Fibroblast of skin of left quadriceps (primary cell): ENCODE results near the gene RAPGEF4.

ENCODE experiments used
- DNase-seq, 2 experiments: peaks; one replicate each; pipeline ENCODE4 v3.0.0-alpha.2; 2013; ENCODE audit warnings: low read depth in 2 of 2

The RAPGEF4 gene

DNA sequence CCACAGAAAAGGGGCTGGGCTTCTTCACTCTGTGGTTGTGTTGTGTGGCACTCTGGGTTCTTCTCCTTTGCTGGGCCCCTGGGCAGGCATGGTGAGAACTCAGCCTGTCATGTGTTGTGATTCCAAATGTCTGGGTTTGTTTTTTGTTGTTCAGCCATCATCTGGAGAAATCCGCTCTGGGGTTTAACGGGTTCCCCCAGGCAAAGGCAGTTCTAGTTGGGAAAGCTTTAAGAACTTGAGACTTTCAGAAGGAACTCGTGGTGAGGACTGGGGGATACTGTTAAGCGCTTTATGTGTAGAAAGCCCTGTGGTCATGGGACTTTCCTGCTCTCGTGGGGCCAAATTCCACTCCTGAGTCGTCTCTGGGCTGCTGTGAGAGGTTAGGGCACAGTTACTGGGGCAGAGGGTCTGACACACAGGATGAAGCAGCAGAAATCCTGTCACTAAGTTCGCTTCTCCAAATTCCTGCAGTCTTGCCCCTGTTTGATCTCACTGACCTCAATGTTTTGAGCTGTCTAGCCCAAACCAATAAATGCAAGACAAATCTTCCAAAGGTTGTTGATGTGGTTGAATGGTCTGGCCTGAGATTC is 87.7 kb downstream of the RAPGEF4 start:
- no peak for DNase-seq

DNA sequence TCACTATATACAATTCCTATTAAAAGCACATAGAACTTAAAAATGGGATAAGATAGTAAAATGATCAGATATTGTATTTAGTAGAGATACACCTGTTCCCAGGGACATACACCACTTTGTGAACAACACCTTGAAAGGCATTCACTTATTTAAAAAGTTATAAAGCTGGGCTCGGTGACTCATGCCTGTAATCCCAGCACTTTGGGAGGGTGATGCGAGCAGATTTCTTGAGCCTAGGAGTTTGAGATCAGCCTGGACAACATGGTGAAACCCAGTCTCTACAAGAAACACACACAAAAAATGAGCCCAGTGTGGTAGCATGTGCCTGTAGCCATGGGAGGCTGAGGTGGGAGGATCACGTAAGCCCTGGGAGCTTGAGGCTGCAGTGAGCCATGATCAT is 90.9 kb downstream of the RAPGEF4 start:
- no peak for DNase-seq

DNA sequence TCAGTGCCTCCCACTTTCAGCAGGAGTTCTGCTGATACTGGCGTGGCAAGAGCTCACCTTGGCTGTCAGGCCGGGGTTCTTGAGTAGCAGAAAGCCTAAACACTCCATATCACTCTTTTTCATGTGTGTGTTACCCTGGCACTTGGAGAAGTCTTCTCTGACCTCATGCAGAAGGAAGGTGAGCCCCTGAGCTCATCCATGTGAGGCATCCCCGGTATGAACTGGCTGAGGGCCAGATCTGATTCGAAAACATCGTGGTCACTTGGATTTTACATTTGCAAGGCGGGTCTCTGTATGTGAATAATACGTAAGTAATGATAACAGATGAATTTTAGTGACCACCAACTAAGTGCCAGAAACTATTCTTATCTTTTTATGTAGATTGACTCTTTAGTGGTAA is 93.6 kb downstream of the RAPGEF4 start:
- peak; percentile 69 to 70 for DNase-seq

DNA sequence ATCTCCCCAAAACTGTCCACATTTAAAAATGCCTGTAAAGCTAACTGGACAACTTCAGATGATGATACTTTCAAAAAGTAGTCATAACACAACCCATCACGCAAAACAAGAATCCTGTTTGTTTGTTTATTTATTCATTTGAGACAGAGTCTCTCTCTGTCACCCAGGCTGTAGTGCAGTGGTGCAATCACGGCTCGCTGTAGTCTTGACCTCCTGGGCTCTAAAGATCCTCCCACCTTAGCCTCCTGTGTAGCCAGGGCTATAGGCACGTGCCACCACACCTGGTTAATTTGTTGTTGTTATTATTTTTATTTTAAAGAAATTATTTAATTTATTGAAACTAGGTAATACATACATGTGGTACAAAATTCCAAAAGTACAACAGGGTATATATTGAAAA is 94.8 kb downstream of the RAPGEF4 start:
- no peak for DNase-seq

DNA sequence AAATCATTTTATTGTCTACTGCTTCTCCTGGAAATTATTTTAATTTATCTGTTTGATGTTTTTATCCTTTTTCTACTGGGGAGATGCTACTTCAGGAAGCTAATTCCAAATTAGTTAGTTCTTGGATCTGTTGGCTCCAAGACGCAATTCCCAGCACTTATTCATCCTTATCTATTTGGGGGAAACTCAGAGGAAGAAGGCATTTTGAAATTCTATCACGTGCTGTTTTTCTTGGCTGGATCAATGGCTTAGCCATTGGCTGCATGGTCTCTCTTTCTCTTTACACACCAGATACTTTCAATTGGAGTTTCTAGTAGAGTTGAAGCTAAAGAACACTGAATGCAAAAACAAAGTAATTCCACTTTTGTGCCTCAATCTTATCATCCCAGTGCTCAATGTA is 98.3 kb downstream of the RAPGEF4 start:
- DNase-seq: no peak

DNA sequence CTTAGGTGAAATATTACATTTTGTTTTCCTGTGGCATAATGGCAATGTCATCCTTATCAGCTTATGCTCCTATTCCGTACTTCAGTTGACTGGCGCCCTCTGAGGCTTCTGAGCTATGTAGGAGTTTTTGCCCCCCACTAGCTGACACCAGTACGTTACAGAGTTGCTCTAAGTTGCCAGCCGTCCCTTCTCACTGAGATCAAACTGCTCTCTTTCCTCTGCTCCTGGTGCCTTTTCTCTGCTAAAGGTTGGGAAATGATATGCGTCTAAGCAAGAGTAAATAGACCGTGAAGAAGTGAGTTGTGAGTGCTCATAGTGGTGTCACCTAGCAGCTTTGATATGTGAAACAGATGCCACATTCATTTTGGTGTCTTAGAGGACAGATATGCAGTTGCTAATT is 99.2 kb downstream of the RAPGEF4 start:
- no peak for DNase-seq

DNA sequence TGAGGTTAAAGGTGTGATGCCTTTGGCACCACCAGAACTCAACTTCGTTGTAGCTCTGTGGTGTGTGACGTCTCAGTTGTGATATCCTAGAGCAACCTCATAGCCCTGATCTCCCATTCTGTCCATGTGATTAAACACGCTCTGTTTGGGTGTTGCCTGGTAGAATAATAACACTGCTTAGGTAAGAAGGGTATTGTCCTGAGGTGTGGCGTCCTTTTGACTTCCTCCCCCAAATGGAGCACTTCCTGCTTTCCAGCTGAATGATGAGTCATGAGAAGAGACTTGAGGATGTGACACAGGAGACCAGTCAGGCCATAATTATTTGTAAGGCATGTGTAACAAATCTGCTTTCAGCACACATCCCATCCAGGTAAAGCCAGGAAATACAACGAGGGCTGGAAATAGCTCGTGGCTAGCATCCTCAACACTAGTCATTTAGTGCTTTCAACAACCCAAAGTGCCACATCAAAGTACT is 100.7 kb downstream of the RAPGEF4 start:
- DNase-seq: peak in 1 of 2 experiments; percentile 18

DNA sequence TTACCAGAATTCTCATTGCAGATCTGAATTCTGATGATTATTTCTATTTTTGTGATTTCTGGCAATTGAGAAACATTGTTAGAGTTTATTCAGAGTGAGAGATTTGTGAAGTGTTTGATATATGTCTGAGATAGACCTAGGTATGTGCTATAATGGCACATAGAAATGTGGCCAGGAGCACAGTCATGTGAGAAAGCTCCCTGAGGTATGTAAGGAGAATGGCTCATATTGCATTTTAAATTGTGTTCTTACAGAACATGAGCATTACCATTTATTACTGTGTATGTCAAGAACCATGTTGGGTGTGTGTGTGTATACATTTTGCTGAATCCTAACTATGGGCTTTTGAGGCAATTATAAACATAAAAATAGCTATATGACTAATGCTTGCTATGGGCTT is 101.2 kb downstream of the RAPGEF4 start:
- DNase-seq: no peak

DNA sequence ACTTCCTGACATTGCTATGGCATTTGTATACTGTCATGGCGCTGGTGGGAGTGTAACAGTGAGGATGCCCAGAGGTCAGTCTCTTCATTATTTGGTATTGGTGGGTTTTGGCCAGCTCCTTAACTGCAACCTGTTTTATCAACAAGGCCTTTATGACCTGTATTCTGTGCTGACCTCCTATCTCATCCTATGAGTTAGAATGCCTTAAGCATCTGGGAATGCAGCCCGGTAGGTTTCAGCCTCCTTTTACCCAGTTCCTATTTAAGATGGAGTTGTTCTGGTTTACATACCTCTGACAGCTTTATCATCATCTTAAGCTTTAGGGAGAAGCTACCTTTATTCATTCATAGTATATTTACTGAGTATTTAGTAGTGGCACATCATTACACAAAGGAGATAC is 103.8 kb downstream of the RAPGEF4 start:
- DNase-seq: no peak

DNA sequence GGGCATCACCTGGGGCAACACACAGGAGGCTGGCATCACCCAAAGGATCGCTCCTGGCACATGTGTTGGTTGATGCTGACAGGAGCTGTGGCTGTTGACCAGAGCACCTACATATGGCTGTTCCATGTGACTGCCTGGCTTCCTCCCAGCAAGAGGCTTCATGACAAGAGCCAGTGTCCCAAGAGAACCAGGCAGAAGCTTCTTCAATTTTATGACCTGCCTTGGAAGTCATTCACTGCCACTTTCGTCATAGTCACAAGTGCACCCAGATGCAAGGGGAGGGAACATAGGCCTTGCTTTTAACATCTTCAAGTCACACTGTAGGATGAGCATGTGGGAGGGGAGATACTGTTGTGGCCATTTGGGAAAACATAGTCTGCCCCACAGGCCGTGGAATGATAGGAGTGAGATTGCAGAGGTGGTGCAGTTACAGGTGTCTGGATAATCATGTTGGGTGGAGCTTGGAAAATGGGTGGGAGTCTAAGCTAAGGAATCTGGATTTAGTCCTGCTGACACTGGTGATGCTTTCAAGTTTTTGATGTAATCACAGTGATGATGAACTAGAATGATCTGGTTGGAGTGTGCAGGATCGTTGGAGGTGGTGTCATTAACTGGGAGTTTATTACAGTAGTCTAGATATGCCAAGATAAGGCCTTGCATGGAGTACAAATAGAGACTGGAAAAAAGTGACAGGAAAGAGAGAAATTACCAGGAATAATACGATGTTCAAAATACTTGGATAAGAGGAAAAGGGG is 107.0 kb downstream of the RAPGEF4 start:
- DNase-seq: no peak

DNA sequence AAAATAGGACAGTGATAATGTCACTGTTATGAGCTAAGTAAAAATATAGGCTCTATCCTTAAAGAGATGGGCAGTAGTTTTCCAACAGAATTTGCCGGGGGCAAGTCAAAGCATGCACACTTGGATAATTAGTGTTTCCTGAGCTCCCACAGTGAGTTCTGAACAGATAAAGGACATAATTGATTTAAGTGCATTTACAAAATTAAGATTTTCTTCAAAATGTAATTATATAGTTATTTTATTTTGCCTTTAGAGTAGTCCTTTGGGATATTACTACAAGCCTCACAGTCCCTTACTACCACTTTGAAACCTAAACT is 107.6 kb downstream of the RAPGEF4 start:
- no peak for DNase-seq

DNA sequence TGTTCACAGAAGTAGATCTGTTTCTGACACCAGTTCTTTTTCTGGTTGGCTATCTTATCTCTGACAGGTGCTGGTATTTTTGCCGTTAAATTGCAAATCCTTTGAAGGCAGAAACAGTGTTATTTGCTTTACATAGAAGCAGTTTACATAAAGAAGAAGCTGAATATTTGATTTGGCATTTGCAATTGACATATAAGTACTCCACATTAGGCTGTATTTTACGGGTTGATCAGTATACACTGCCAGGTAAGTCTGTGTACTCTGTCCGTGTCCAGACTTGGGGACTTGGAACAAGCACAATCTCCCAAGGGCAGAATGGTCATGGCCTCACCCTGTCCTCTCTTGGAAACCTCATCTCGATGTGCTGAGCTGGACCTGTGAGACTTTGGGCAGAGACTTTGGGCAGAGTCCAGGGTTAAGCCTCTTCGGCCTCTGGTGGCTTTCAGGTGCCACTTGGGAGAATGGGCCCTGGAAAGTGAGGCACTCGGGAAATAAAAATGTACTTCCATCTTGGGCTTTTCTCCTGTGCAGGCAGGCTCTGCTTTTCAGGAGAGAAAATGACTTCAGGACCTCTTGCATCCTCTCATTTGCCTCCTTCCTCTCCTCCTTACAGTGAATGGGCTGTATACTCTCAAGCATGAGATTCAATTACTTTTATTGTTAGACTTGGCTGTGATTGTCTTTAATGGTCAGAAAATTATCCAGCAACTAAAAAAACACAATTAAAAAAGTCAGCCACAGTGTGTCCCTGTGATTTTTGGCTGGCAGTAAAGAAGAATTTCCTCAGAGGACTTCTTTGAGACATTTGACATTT is 108.5 kb downstream of the RAPGEF4 start:
- no peak for DNase-seq

DNA sequence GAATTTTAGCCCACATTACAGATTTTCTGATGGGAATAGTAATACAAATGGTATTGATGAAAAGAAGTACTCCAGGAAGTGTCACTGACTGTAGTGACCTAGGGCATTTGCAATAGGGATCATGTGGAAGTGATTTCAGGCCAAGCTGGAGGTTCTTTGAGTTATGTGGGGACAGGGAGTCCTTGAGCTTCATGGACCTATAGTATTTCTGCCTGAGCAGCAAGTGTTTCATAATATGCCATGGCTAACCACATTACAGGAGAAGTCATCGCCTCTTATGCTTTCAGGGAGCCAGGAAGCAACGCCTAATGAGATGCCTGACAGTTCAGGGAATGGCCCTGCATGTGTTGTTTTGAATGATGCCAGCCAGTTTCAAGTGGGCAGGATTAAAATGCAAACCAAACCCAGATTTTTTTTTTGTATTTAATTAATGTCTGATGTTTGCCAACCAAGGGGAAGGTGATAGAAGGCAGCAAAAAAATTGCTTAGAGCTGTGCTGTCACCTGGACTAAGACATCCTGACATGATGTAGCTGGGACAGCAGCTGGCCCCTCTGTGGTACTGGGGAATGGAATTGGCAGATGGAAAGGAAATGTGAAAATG is 109.5 kb downstream of the RAPGEF4 start:
- DNase-seq: no peak

DNA sequence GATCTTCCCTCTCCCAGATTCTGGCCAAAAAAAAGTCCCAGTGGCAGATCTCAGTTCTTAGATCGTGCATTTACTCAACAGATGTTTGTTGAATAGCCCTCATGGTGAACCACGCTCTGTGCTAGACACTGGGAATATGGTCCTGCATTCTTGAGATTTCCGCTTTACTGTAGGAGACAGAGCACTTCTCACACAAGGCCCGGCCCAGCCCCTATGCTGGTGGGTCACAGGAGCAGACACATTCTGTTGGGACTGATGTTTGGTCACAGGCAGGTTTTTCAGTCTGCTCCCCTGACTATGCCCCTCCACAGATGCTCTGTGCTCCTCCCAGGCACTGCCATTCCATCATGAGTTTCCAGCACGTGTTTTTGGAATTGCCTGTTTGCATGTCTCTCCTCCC is 110.9 kb downstream of the RAPGEF4 start:
- no peak for DNase-seq

DNA sequence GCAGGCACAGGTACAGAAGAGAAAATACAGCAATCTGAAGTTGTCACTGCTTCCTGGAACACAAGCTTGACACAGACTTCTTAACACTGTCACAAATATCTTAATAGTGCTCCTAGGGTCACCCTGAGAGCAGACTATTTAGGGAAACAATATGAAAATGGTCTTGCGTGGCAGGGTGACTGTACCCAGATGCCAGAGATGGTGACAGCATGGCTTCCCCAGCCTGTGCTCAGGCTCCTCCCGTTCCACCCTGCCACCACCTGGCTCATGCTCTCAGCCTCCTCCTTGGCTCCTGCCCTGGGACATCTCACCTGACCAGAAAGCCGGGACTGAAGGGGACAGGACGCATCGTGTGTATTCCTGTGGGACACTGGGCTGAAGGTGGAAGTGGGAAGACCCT is 111.5 kb downstream of the RAPGEF4 start:
- DNase-seq: no peak

DNA sequence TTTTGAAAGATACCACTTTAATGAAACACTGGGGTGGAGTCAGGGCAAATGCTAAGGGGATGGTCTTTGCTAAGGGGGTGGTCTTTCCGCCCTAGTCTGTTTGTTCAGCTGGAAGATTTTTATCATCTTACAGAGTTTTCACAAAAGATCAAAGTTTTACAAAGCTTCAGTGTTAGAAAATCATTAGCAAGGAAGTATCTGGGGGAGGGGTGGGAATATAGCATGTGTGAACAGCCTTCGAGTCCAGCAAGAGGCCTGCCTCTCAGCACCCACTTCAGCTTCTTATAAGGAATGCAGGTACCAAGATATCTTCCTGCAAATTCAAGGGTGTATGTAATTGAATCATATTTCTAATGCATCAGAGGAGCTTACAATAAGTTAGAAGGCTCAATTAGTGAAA is 112.9 kb downstream of the RAPGEF4 start:
- no peak for DNase-seq

DNA sequence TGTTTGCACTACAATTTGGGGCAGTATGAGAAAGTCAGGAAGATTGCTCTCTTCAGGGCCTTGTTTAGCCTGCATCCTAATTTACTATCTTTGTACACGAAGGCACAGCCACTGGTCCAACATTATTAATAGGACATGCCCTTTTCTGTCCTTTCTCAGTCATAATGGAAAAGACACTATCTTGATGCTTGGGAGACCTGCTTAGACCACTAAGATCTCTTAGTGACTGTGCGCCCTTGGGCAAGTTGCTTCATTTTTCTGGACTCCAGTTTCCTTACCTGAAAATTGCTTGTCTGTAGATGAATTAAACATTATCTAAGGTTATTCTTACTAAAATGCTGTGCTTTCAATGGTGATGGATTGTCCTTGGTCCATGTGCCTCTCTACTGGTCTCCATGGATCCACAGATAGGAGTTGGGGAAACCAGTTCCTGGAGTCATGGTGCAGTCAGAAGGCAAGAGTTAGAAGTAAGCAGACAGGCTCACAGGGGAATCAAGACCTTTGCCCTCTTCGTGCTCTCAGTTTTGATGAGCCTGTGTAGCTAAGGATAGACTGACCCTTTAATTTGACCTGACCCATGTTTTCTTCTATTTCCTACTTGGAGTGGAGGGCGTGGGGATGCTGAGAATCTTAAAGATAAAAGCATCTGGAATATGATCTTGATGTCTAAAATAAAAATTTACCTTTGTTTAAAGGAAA is 114.0 kb downstream of the RAPGEF4 start:
- no peak for DNase-seq

DNA sequence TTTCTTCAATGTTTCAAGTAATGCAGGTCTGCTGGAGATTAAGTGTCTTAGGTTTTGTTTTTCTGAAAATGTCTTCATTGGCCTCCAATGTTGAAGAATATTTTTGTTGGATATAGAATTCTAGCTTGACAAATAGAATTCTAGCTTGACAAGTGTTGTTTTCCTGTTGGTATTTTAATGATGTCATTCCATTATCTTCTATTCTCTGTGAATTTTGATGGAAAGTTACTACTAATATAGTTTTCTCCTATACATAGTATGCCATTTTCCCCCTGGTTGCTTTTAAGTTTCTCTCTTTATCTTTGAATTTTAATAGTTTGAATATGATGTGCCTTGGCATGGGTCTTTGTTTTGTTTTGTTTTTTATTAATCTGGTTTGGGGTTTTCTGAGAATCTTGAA is 119.9 kb downstream of the RAPGEF4 start:
- DNase-seq: no peak

DNA sequence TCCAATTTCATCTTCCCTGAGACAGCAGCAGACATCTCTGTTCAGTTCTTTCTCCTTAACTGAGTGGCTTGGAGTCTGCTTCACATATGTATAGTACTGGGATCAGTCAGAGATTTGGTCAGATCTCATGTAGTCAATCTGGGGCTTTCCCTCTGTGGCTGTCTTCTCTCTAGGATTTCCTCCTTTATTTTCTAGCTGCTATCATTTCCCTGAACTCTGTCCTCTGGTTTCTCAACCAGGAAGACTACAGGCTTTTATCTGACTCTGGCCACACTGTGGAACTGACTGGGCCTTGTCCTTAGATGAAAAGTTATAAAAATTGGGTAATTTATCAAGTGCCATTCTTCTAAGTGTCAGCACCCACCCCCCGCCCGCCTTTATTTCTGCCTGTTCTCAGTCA is 121.0 kb downstream of the RAPGEF4 start:
- no peak for DNase-seq

DNA sequence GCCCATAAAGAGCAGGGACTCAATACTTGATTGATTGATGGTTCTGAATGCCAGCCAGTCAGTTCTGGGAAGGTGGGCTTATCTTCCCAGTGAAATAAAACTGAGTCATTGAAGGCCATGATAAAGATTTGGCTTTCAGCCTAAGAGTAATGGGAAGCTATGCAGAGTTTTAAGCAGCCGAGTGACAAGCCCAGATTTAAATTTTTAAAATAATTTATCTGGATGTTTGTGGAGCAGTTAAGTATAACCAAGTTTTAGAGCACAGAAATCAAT is 122.8 kb downstream of the RAPGEF4 start:
- peak in 1 of 2 experiments; percentile 13 for DNase-seq

DNA sequence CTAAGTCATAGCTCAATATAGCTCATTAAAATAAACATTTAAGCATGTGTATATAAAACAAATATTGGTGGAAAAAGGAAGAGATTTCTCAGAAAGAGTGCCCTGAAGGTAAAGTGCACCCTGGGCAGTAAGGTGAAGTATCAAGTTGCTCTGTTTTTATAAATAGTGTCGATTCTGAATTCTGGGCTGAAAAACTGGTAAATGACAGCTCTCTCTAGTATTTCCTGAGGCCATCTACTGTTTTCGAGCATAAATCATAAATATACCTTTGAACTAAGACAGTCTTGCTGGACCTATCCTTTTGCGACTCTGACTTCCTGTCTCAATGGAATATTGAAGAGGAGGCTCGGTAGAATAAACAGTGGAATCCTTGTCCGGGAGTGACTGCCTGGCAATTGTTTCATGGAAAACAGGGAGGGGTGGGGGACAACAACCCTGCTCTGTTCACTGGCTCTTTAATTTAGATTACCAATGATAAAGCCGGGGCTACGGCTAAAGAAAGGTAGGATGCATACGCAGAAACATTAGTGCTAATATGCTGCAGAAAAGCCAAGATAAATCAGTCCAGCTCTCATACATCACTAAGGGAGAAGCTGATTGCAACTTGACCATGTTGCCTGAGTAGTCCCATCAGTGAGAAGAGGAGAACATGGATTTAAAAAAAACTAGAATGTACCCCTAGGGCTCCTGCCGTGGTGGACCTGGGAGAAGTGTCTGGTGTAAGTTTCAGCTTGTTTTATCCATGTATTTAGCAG is 124.1 kb downstream of the RAPGEF4 start:
- DNase-seq: no peak

DNA sequence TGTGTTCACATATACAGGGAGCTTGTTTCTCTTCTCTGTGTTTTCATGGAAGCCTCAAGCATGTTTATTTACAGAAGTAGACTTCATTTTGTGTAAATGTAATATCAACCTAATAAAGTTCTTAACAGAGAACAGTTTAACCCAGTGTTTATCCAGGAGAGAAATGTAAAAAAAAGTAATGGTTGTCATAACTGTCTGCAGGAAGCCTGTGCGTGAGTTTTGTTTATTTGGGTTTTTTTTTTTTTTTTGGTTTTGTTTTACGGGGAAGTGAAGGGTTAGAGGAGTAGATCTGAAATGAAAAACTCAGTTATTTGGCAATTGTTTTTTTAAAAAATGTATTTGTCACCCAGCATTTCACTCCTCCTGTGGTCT is 124.7 kb downstream of the RAPGEF4 start:
- no peak for DNase-seq
